AG04450 (cell line): ENCODE data around the gene NPLOC4. TPM values are rescaled to one million over a fixed set of nuclear protein-coding genes. Genes with fewer than 3 reads are reported as not detected.

Experiments used
- CTCF ChIA-PET: fragments of 300-600, 350-600 bp; formaldehyde crosslinking; extraction: SDS; loops from one replicate; lab custom pipeline; 2022; ENCODE audit warnings: antibody characterized with exemption, inconsistent platforms; lab: Charles Lee
- POLR2A ChIA-PET: fragments of 350-600 bp; formaldehyde crosslinking; extraction: SDS; loops from one replicate; lab custom pipeline; 2021; ENCODE audit warnings: antibody characterized with exemption, inconsistent platforms; lab: Yijun Ruan, JAX
- DNase-seq: peaks from one replicate; pipeline ENCODE4 v3.0.0-alpha.2; 2011; ENCODE audit warnings: low read depth, low spot score
- H3K27ac ChIP-seq: one replicate; pipeline ENCODE4 v1.5.1; 2012; ENCODE audit warnings: low read depth, low read length, control low read depth
- H3K27me3 ChIP-seq: one replicate; pipeline ENCODE4 v1.6.0; 2012; ENCODE audit warnings: low read length; ENCODE audit not compliant: control insufficient read depth, insufficient read depth
- H3K4me3 ChIP-seq: 2 replicates; pipeline ENCODE4 v1.5.1; 2011; ENCODE audit warnings: mild to moderate bottlenecking, low read depth, low read length, control low read depth
- H3K9me3 ChIP-seq: 2 replicates; pipeline ENCODE4 v1.5.1; 2012; ENCODE audit warnings: low read length; ENCODE audit not compliant: control insufficient read depth, insufficient read depth
- polyA plus RNA-seq: library from polyadenylated mRNA; depleted of rRNA; stranded (reverse); fragments of >200 nt; gene quantifications from 2 replicates; pipeline ENCODE4 v1.2.3, GENCODE V29; 2011
- TF ChIP-seq, protein P1 (sequence below): IDR thresholded peaks from 2 replicates; pipeline ENCODE4 v1.5.1; 2011; ENCODE audit warnings: low read depth, low read length, control low read depth, inconsistent platforms

Gene NPLOC4
- polyA plus RNA-seq, 1 experiment: 66.5 TPM

DNA sequence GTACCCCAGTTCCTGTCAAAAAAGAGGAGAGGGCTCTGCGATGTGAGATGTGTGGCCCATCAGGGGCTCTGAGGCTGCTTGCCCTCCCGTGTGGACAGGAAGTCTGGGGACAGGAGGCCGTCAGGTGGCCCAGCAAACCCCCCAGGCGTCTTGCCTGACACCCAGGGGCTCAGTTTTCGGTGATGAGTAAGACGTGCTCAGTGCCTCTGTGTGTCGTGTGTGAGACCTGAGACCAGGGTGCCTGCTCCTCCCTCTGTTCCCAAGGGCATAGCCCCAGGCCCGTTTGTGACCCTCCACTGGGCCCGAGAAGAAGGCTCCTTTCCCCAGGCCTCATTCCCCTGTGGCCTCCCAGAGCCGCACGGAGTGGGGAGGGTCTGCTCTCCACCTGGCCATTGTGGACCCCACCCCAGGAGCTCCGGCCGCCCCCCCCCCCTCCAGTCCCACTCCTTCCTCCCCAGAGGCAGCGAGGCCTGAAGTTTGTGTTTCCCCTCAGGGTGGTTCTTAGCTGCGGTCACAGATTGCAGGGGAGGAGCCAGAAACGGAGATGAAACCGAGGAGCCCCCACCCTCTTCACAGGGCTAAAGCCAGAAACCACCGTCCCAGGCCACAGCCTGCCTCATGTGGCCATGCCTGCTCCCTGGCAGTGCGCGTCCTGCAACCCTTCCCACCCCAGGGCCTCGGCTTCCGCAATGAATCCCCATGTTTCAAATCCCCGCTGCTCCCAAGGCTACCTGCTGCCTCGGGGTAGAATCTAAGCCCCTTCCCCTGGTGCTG is 119.4 kb downstream of the NPLOC4 start:
- POLR2A ChIA-PET: interaction anchor here (1.0 to 1.4 kb wide), 2 partner anchors 10 to 20 kb away, joined by 3 to 14 read pairs; no protein-coding TSS in a partner anchor
- CTCF ChIA-PET: interaction anchor here (2.7 kb wide), 1 partner anchor 84 kb away, joined by 19 read pairs; no protein-coding TSS in a partner anchor
- Histone ChIP-seq H3K27me3 (no peaks in the 10 kb centered on the region), H3K27ac (no peak overlapping the region), H3K9me3 (no peaks in the 10 kb centered on the region; the same call in 1 of the 2 replicates), H3K4me3 (peak overlapping the region; percentile 17; the same call in 1 of the 2 replicates)
- TF ChIP-seq, protein P1, sequence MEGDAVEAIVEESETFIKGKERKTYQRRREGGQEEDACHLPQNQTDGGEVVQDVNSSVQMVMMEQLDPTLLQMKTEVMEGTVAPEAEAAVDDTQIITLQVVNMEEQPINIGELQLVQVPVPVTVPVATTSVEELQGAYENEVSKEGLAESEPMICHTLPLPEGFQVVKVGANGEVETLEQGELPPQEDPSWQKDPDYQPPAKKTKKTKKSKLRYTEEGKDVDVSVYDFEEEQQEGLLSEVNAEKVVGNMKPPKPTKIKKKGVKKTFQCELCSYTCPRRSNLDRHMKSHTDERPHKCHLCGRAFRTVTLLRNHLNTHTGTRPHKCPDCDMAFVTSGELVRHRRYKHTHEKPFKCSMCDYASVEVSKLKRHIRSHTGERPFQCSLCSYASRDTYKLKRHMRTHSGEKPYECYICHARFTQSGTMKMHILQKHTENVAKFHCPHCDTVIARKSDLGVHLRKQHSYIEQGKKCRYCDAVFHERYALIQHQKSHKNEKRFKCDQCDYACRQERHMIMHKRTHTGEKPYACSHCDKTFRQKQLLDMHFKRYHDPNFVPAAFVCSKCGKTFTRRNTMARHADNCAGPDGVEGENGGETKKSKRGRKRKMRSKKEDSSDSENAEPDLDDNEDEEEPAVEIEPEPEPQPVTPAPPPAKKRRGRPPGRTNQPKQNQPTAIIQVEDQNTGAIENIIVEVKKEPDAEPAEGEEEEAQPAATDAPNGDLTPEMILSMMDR: no peak
- DNase-seq: no peak

DNA sequence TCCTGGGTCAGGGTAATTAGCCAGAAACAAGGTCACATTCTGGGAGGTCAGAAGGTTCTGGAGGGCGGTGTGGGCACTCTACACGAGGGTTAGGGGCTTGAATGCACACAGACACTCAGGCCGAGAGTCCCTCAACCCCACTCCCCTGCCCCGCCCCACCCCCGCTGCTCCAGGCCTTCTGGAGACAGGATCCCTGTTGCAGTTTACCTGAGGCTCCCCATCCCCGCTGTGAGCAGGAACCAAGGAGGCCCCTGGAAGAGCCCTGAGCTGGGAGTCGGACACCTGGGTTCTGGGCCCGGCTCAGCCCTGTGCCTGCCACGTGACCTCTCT is 119.9 kb downstream of the NPLOC4 start:
- no peak for DNase-seq
- H3K4me3 ChIP-seq: peak overlapping the region; percentile 83
- POLR2A ChIA-PET: interaction anchor here (1.4 kb wide), 1 partner anchor 9 kb away, joined by 14 read pairs; no protein-coding TSS in a partner anchor
- CTCF ChIA-PET: no interaction called here
- no peaks in the 10 kb centered on the region for H3K27me3 ChIP-seq
- no peak overlapping the region for H3K27ac ChIP-seq
- H3K9me3 ChIP-seq: no peaks in the 10 kb centered on the region; the same call in 1 of the 2 replicates
- TF ChIP-seq, protein P1: no peak

DNA sequence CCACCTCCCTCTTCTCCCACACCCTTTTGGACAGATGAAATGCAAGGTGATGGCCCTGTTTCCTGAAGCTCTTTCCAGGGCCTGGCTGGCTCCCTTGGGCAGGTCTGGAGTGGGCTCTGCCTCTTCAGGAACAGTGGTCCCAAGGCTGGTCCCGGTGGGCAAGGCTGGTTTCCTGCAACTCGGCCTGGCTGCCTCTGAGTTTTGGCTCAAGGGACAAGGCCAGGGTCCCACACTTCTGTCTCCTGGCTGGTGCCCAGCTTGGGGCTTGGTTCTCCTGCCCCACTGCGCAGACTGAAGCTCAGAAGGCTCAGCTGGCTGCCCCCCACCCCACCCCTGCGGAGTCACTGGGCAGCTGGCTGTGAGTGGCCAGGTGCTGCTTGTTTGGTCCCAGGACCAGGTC is 120.5 kb downstream of the NPLOC4 start:
- TF ChIP-seq, protein P1: no peak
- POLR2A ChIA-PET: interaction anchor here (0.8 to 1.4 kb wide), 2 partner anchors 9 to 12 kb away, joined by 4 to 14 read pairs; partner anchors contain the start of gene FSCN2
- H3K4me3 ChIP-seq: peak overlapping the region; percentile 83
- no peak overlapping the region for H3K27ac ChIP-seq
- H3K27me3 ChIP-seq: no peaks in the 10 kb centered on the region
- DNase-seq: no peak
- CTCF ChIA-PET: no interaction called here
- H3K9me3 ChIP-seq: no peaks in the 10 kb centered on the region; the same call in 1 of the 2 replicates

DNA sequence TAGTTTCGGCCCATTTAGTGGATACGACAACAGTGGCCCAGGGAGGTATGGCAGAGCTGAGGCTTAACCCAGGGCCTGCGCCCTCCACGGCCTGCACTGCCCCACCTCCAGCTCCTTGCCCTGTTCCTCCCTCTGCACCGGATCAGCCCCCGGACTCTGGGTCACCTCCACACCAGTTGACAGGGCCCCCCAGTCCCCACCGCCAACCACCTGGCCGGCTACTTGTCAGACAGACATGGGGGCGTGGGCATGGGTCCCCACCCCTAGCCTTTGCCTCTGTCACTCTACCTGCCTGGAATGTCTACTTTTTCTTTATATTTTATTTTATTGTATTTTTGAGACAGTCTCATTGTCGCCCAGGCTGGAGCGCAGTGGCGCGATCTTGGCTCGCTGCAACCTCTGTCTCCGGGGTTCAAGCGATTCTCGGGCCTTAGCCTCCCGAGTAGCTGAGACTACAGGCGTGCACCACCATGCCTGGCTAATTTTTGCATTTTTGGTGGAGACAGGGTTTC is 121.3 kb downstream of the NPLOC4 start:
- no peak for DNase-seq
- peak overlapping the region; percentile 97 for H3K27ac ChIP-seq
- CTCF ChIA-PET: interaction anchor here (0.5 kb wide), 1 partner anchor 17 kb away, joined by 9 read pairs; no protein-coding TSS in a partner anchor
- POLR2A ChIA-PET: interaction anchor here (0.5 to 1.4 kb wide), 5 partner anchors 8 to 1249 kb away, joined by 3 to 14 read pairs (median 4); partner anchors contain the start of genes BAHCC1 and FSCN2
- TF ChIP-seq, protein P1: no peak
- H3K9me3 ChIP-seq: no peaks in the 10 kb centered on the region; the same call in 1 of the 2 replicates
- peak overlapping the region; percentile 83 for H3K4me3 ChIP-seq
- no peaks in the 10 kb centered on the region for H3K27me3 ChIP-seq
